Neuronal stem cell (in vitro differentiated cells): ENCODE results near the gene COL13A1.

Experiments used
- DNase-seq: peaks from one replicate; pipeline ENCODE4 v3.0.0-alpha.2; 2013; ENCODE audit warnings: low spot score
- H2AFZ ChIP-seq: one replicate; pipeline ENCODE4 v1.6.1; 2013; ENCODE audit warnings: mild to moderate bottlenecking, low read length, inconsistent platforms
- H2AK5ac ChIP-seq: 2 replicates; pipeline ENCODE4 v1.6.1; 2013; ENCODE audit warnings: low read depth, mild to moderate bottlenecking, inconsistent platforms, low read length, moderate library complexity, mixed read lengths
- H2BK120ac ChIP-seq: 2 replicates; pipeline ENCODE4 v1.6.1; 2013; ENCODE audit warnings: low read depth, mild to moderate bottlenecking, inconsistent platforms, low read length, moderate library complexity, mixed read lengths
- H2BK12ac ChIP-seq: one replicate; pipeline ENCODE4 v1.6.1; 2013; ENCODE audit warnings: low read length, inconsistent platforms
- H2BK15ac ChIP-seq: 2 replicates; pipeline ENCODE4 v1.6.1; 2013; ENCODE audit warnings: mild to moderate bottlenecking, low read length, inconsistent platforms, mixed read lengths
- H2BK5ac ChIP-seq: one replicate; pipeline ENCODE4 v1.6.1; 2013; ENCODE audit warnings: inconsistent platforms, mild to moderate bottlenecking, low read length, moderate library complexity
- H3K14ac ChIP-seq: one replicate; pipeline ENCODE4 v1.6.1; 2013; ENCODE audit warnings: low read length, inconsistent platforms
- H3K18ac ChIP-seq: 2 replicates; pipeline ENCODE4 v1.6.1; 2013; ENCODE audit warnings: low read length, inconsistent platforms
- H3K23ac ChIP-seq: 2 replicates; pipeline ENCODE4 v1.6.1; 2013; ENCODE audit warnings: low read depth, mild to moderate bottlenecking, mixed read lengths, low read length, inconsistent platforms; ENCODE audit not compliant: poor library complexity
- H3K27ac ChIP-seq: replicated peaks from 3 replicates; pipeline ENCODE4 v1.5.1; 2013; ENCODE audit warnings: low read length, inconsistent platforms
- H3K27me3 ChIP-seq, 3 experiments: 2 replicates each; pipeline ENCODE4 v1.6.1; 2013; ENCODE audit warnings: low read length in 3 of 3, mild to moderate bottlenecking in 2 of 3, inconsistent platforms in 1 of 3, low read depth in 1 of 3, mixed read lengths in 1 of 3, moderate library complexity in 1 of 3; ENCODE audit not compliant: control insufficient read depth in 3 of 3, insufficient read depth in 3 of 3
- H3K36me3 ChIP-seq, 2 donors: replicated peaks in 1 of 2; 2 replicates each; pipeline ENCODE4 v1.6.1; 2013; ENCODE audit warnings: low read length in 2 of 2; ENCODE audit not compliant: control insufficient read depth in 2 of 2, insufficient read depth in 2 of 2
- H3K4ac ChIP-seq: 2 replicates; pipeline ENCODE4 v1.6.1; 2013; ENCODE audit warnings: inconsistent platforms, mild to moderate bottlenecking, low read length, moderate library complexity
- H3K4me1 ChIP-seq, 2 donors: 1 replicate in 1 of 2; 2 replicates in 1 of 2; pipeline ENCODE4 v1.6.1; 2013; ENCODE audit warnings: low read length in 2 of 2, low read depth in 1 of 2; ENCODE audit not compliant: control insufficient read depth in 2 of 2, insufficient read depth in 1 of 2
- H3K4me2 ChIP-seq: one replicate; pipeline ENCODE4 v1.6.1; 2013; ENCODE audit warnings: mild to moderate bottlenecking, low read length, inconsistent platforms; ENCODE audit not compliant: insufficient read depth, poor library complexity, severe bottlenecking
- H3K4me3 ChIP-seq, 2 donors: 2 replicates each; pipeline ENCODE4 v1.5.1; 2013; ENCODE audit warnings: low read length in 2 of 2, mild to moderate bottlenecking in 2 of 2, inconsistent platforms in 1 of 2, moderate library complexity in 1 of 2
- H3K79me1 ChIP-seq: one replicate; pipeline ENCODE4 v1.6.1; 2013; ENCODE audit warnings: low read depth, mild to moderate bottlenecking, inconsistent platforms, low read length, moderate library complexity
- H3K9ac ChIP-seq: one replicate; pipeline ENCODE4 v1.6.1; 2013; ENCODE audit warnings: mild to moderate bottlenecking, low read depth, low read length, inconsistent platforms; ENCODE audit not compliant: poor library complexity
- H3K9me3 ChIP-seq, 2 donors: replicated peaks in 1 of 2; 2 replicates each; pipeline versions ENCODE3 to v1.6.1; 2013; ENCODE audit warnings: low read length in 2 of 2, mild to moderate bottlenecking in 2 of 2, inconsistent platforms in 1 of 2, low read depth in 1 of 2, mixed read lengths in 1 of 2, moderate library complexity in 1 of 2; ENCODE audit not compliant: control insufficient read depth in 2 of 2, insufficient read depth in 1 of 2
- H4K8ac ChIP-seq: one replicate; pipeline ENCODE4 v1.6.1; 2013; ENCODE audit warnings: low read depth, mild to moderate bottlenecking, inconsistent platforms, low read length, moderate library complexity
- H4K91ac ChIP-seq: one replicate; pipeline ENCODE4 v1.6.1; 2013; ENCODE audit warnings: low read length, low read depth, mild to moderate bottlenecking, inconsistent platforms; ENCODE audit not compliant: poor library complexity
- WGBS, 2 donors: extraction: QIAGEN DNeasy Blood & Tissue Kit; methylation state at CpG; one replicate each; pipeline ENCODE4 v1.1.7; 2013; ENCODE audit warnings: missing lambda C conversion rate in 2 of 2, mixed read lengths in 1 of 2; ENCODE audit not compliant: insufficient read length in 2 of 2, insufficient replicate concordance in 1 of 2; ENCODE audit errors: extremely low coverage in 2 of 2; 5-methylcytosine and 5-hydroxymethylcytosine counted together

Gene COL13A1

DNA sequence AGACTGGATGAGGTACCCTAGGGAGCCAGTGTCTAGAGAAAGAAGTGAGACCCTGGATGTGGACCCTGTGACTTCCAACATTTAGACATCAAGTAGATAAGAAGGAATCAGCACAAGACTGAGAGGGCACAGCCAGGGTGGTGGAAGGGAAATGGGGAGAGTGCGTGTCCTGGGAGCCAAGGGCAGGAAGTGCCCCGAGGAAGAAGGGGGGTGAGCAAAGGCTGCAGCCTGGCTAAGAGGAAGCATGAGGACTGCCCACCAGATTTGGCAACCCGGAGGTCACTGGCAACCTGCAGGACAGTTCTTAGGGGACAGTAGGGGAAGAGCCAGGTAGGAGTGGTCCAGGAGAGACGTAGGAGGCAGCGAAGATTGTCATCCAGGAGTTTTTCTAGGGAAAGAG lies 14.8 kb downstream of the COL13A1 start:
- Histone ChIP-seq H3K18ac (no peak overlapping the region), H3K9ac (no peak overlapping the region), H3K27me3 (no peaks in the 10 kb centered on the region), H3K14ac (no peak overlapping the region), H2AK5ac (no peak overlapping the region), H3K23ac (no peak overlapping the region), H3K36me3 (no peaks in the 10 kb centered on the region), H4K8ac (no peak overlapping the region), H4K91ac (no peak overlapping the region), H2BK120ac (no peak overlapping the region), H3K4ac (no peak overlapping the region), H2BK15ac (no peak overlapping the region), H3K79me1 (no peaks in the 10 kb centered on the region), H2BK12ac (no peak overlapping the region), H3K4me3 (no peak overlapping the region), H2AFZ (no peak overlapping the region), H2BK5ac (no peak overlapping the region), H3K4me2 (no peak overlapping the region), H3K9me3 (no peaks in the 10 kb centered on the region), H3K4me1 (peaks cover 0 to under 1% of the 10 kb centered on the region in 2 donors), H3K27ac (no peak overlapping the region)
- no peak for DNase-seq
- WGBS, 2 donors, result no CpG with 5 or more reads among the region's 5 CpGs

DNA sequence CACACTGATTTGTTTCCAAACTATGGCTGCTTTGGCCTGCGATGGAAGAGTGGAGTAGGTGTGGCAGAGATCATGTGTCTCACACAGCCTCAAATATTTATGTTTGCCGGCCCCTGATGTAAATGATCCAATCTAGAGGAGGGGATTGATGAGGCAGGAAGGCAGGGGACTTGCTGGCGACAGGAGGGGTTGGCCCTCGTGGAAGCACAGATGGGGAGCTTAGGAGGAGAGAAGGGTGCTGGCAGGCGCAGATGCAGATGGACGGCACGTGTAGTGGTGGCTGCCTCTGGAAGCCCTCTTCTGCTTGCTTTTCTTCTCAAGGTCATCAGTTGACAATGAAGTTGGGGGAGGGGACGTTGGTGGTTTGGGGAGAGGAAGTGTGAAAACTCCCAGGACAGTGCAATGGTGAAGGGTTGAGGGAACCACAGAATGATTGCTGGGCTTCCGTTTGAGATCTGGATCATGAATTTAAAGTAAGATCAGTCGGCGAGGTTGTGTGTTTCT lies 15.4 kb downstream of the COL13A1 start:
- Histone ChIP-seq H3K18ac (peak overlapping the region; percentile 72), H3K4me3 (no peak overlapping the region), H3K79me1 (no peaks in the 10 kb centered on the region), H2BK12ac (no peak overlapping the region), H3K9me3 (no peaks in the 10 kb centered on the region), H3K14ac (no peak overlapping the region), H3K23ac (no peak overlapping the region), H3K9ac (no peak overlapping the region), H2AFZ (no peak overlapping the region), H3K4me1 (no peaks in the 10 kb centered on the region), H4K91ac (no peak overlapping the region), H3K4ac (no peak overlapping the region), H3K4me2 (no peak overlapping the region), H2BK15ac (no peak overlapping the region), H2BK120ac (no peak overlapping the region), H3K27ac (no peak overlapping the region), H3K27me3 (no peaks in the 10 kb centered on the region), H3K36me3 (no peaks in the 10 kb centered on the region), H4K8ac (no peak overlapping the region), H2AK5ac (no peak overlapping the region), H2BK5ac (no peak overlapping the region)
- WGBS, 2 donors, result no CpG with 5 or more reads among the region's 11 CpGs
- DNase-seq, result no peak

GRCh38 chr10:69818676-69819239 lies 17.1 kb downstream of the COL13A1 start:
- H2BK12ac ChIP-seq, result no peak overlapping the region
- H3K4ac ChIP-seq, result no peak overlapping the region
- no peak overlapping the region for H3K27ac ChIP-seq
- no peak overlapping the region for H2AFZ ChIP-seq
- H3K36me3 ChIP-seq, result no peaks in the 10 kb centered on the region
- WGBS, 2 donors, result no CpG with 5 or more reads among the region's 2 CpGs
- no peak for DNase-seq
- no peak overlapping the region for H2BK120ac ChIP-seq
- H3K18ac ChIP-seq, result no peak overlapping the region
- H3K4me1 ChIP-seq, result no peaks in the 10 kb centered on the region
- no peak overlapping the region for H3K4me2 ChIP-seq
- no peak overlapping the region for H3K9ac ChIP-seq
- no peak overlapping the region for H4K91ac ChIP-seq
- no peak overlapping the region for H2BK5ac ChIP-seq
- H2BK15ac ChIP-seq, result no peak overlapping the region
- H3K23ac ChIP-seq, result no peak overlapping the region
- H3K14ac ChIP-seq, result no peak overlapping the region
- no peaks in the 10 kb centered on the region for H3K79me1 ChIP-seq
- H4K8ac ChIP-seq, result no peak overlapping the region
- no peak overlapping the region for H3K4me3 ChIP-seq
- no peaks in the 10 kb centered on the region for H3K9me3 ChIP-seq
- H3K27me3 ChIP-seq, result no peaks in the 10 kb centered on the region
- no peak overlapping the region for H2AK5ac ChIP-seq

- H4K91ac ChIP-seq, result no peak overlapping the region
- no peak overlapping the region for H3K4me2 ChIP-seq
- H2AK5ac ChIP-seq, result no peak overlapping the region
- H3K4me1 ChIP-seq, result no peaks in the 10 kb centered on the region
- H3K18ac ChIP-seq, result peak overlapping the region; percentile 44
- H3K4ac ChIP-seq, result no peak overlapping the region
- H3K9ac ChIP-seq, result peak overlapping the region; percentile 7
- no peak overlapping the region for H3K27ac ChIP-seq
- no peaks in the 10 kb centered on the region for H3K36me3 ChIP-seq
- no CpG with 5 or more reads among the region's 5 CpGs for WGBS, 2 donors
- no peak for DNase-seq
- H3K23ac ChIP-seq, result no peak overlapping the region
- H3K79me1 ChIP-seq, result no peaks in the 10 kb centered on the region
- H3K14ac ChIP-seq, result no peak overlapping the region
- H2BK5ac ChIP-seq, result peak overlapping the region; percentile 30
- H2BK120ac ChIP-seq, result no peak overlapping the region
- H2BK12ac ChIP-seq, result no peak overlapping the region
- H4K8ac ChIP-seq, result no peak overlapping the region
- H3K4me3 ChIP-seq, result no peak overlapping the region
- H3K27me3 ChIP-seq, result no peaks in the 10 kb centered on the region
- H3K9me3 ChIP-seq, result no peaks in the 10 kb centered on the region
- no peak overlapping the region for H2BK15ac ChIP-seq
- no peak overlapping the region for H2AFZ ChIP-seq
These were observed 18.2 kb downstream of the COL13A1 start for GRCh38 chr10:69819716-69820506.
